ENCODE results near the gene SLC8A2. TPM values are rescaled to one million over a fixed set of nuclear protein-coding genes. Genes with fewer than 3 reads are reported as not detected.

SLC8A2 gene
- total RNA-seq, 2 experiments from 2014 or later: 0.13 to 0.36 TPM

GRCh38 chr19:47378246-47378645 is 93.4 kb downstream of the SLC8A2 start:
- Histone ChIP-seq H3K79me2 (ENCODE audit: insufficient read depth, low read depth, low read length) (no peaks in the 10 kb centered on the region), H3K9me3 (ENCODE audit: low read length) (no peaks in the 10 kb centered on the region), H3K4me2 (ENCODE audit: low read length) (no peak overlapping the region), H3K9me2 (ENCODE audit: insufficient read depth, low read length) (no peaks in the 10 kb centered on the region), H3K4me3 (ENCODE audit: low read depth, low read length, poor library complexity, severe bottlenecking) (no peak overlapping the region), H4K20me1 (ENCODE audit: insufficient read depth, low read length) (no peaks in the 10 kb centered on the region), H2AFZ (ENCODE audit: low read length) (no peak overlapping the region), H3K27ac (ENCODE audit: low read depth, low read length, poor library complexity, severe bottlenecking) (no peak overlapping the region), H3K36me3 (ENCODE audit: insufficient read depth, low read length) (peaks cover 75% of the 10 kb centered on the region), H3K4me1 (ENCODE audit: insufficient read depth, low read length, poor library complexity, severe bottlenecking) (peaks cover 12% of the 10 kb centered on the region)
- ChIA-PET CTCF (ENCODE audit: unreplicated experiment) (no interaction called here), POLR2A (no interaction called here)
- no TSS peak for BruUV-seq (replicated peaks)
- no peak for DNase-seq (ENCODE audit: low spot score)
- intact Hi-C loops (cut with micrococcal nuclease; ENCODE audit: unreplicated experiment): no loop called here
- TF ChIP-seq, protein P1, sequence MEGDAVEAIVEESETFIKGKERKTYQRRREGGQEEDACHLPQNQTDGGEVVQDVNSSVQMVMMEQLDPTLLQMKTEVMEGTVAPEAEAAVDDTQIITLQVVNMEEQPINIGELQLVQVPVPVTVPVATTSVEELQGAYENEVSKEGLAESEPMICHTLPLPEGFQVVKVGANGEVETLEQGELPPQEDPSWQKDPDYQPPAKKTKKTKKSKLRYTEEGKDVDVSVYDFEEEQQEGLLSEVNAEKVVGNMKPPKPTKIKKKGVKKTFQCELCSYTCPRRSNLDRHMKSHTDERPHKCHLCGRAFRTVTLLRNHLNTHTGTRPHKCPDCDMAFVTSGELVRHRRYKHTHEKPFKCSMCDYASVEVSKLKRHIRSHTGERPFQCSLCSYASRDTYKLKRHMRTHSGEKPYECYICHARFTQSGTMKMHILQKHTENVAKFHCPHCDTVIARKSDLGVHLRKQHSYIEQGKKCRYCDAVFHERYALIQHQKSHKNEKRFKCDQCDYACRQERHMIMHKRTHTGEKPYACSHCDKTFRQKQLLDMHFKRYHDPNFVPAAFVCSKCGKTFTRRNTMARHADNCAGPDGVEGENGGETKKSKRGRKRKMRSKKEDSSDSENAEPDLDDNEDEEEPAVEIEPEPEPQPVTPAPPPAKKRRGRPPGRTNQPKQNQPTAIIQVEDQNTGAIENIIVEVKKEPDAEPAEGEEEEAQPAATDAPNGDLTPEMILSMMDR (conservative IDR thresholded peaks at IDR 0.05; ENCODE audit: low read length): no peak
- no peak for TF ChIP-seq EZH2phosphoT487 (IDR thresholded peaks at IDR 0.05; ENCODE audit: borderline replicate concordance, low read depth, low read length)

Other genes with a start within 250 kb of the SLC8A2 start
- gene BBC3, start 240.7 kb downstream of the SLC8A2 start, total RNA-seq (2014; rRNA removed; shearing (Covaris generic)): 6.9 and 8.9 TPM in 2 replicates
- gene BBC3, start 240.7 kb downstream of the SLC8A2 start, total RNA-seq (2022): 10.5 and 13.2 TPM in 2 replicates
- gene CCDC9, start 215.4 kb downstream of the SLC8A2 start, total RNA-seq (2014; rRNA removed; shearing (Covaris generic)): 6.5 and 7.9 TPM in 2 replicates
- 19.3 and 19.7 TPM in 2 replicates for gene CCDC9, start 215.4 kb downstream of the SLC8A2 start, total RNA-seq (2022)
- 4.6 and 5.0 TPM in 2 replicates for gene INAFM1, start 197.0 kb downstream of the SLC8A2 start, total RNA-seq (2014; rRNA removed; shearing (Covaris generic))
- 7.6 and 10.3 TPM in 2 replicates for gene INAFM1, start 197.0 kb downstream of the SLC8A2 start, total RNA-seq (2022)
- not detected in 2 replicates for gene C5AR1, start 162.0 kb downstream of the SLC8A2 start, total RNA-seq (2014; rRNA removed; shearing (Covaris generic))
- 1.1 TPM in 1 of 2 replicates, not detected in the other for gene C5AR1, start 162.0 kb downstream of the SLC8A2 start, total RNA-seq (2022)
- gene C5AR2, start 139.7 kb downstream of the SLC8A2 start, total RNA-seq (2014; rRNA removed; shearing (Covaris generic)): 0.70 and 2.9 TPM in 2 replicates
- 2.6 and 3.5 TPM in 2 replicates for gene C5AR2, start 139.7 kb downstream of the SLC8A2 start, total RNA-seq (2022)
- gene DHX34, start 122.6 kb downstream of the SLC8A2 start, total RNA-seq (2014; rRNA removed; shearing (Covaris generic)): 23.0 and 32.2 TPM in 2 replicates
- 18.9 and 19.7 TPM in 2 replicates for gene DHX34, start 122.6 kb downstream of the SLC8A2 start, total RNA-seq (2022)
- not detected in 2 replicates for gene MEIS3, start 52.4 kb downstream of the SLC8A2 start, total RNA-seq (2014; rRNA removed; shearing (Covaris generic))
- 0.79 and 1.3 TPM in 2 replicates for gene MEIS3, start 52.4 kb downstream of the SLC8A2 start, total RNA-seq (2022)
- gene KPTN, start 12.3 kb upstream of the SLC8A2 start, total RNA-seq (2014; rRNA removed; shearing (Covaris generic)): 13.8 and 14.0 TPM in 2 replicates
- gene KPTN, start 12.3 kb upstream of the SLC8A2 start, total RNA-seq (2022): 11.5 and 13.6 TPM in 2 replicates
- gene NAPA, start 43.2 kb upstream of the SLC8A2 start, total RNA-seq (2014; rRNA removed; shearing (Covaris generic)): 54.7 and 71.4 TPM in 2 replicates
- 56.5 and 63.1 TPM in 2 replicates for gene NAPA, start 43.2 kb upstream of the SLC8A2 start, total RNA-seq (2022)
- gene ZNF541, start 101.3 kb upstream of the SLC8A2 start, total RNA-seq (2014; rRNA removed; shearing (Covaris generic)): not detected in 2 replicates
- gene ZNF541, start 101.3 kb upstream of the SLC8A2 start, total RNA-seq (2022): not detected in 2 replicates
- gene BICRA, start 137.2 kb upstream of the SLC8A2 start, total RNA-seq (2014; rRNA removed; shearing (Covaris generic)): 2.1 and 4.4 TPM in 2 replicates
- gene BICRA, start 137.2 kb upstream of the SLC8A2 start, total RNA-seq (2022): 16.0 and 16.5 TPM in 2 replicates
- not detected in 2 replicates for gene EHD2, start 241.5 kb upstream of the SLC8A2 start, total RNA-seq (2014; rRNA removed; shearing (Covaris generic))
- not detected in 2 replicates for gene EHD2, start 241.5 kb upstream of the SLC8A2 start, total RNA-seq (2022)

All from OCI-LY7 (cell line).